Thyroid gland (tissue), 4 donors: ENCODE data around the gene MORN4. TPM values are rescaled to one million over a fixed set of nuclear protein-coding genes. Genes with fewer than 3 reads are reported as not detected.

Source experiments
- DNase-seq, 2 donors: peaks; one replicate each; pipeline ENCODE4 v3.0.0-alpha.2; 2019
- H3K27ac ChIP-seq, 3 donors: fragments of 200-600 bp; sonication (generic); 1 replicate in 2 of 3; 2 replicates in 1 of 3; pipeline ENCODE4 v1.5.1; 2016 to 2019; ENCODE audit warnings: mild to moderate bottlenecking in 1 of 3, moderate library complexity in 1 of 3
- H3K27me3 ChIP-seq: fragments of 200-600 bp; sonication (generic); one replicate; pipeline ENCODE4 v1.5.1; 2019
- H3K36me3 ChIP-seq, 2 donors: fragments of 200-600 bp; sonication (generic); one replicate each; pipeline ENCODE4 v1.5.1; 2016 to 2019
- H3K4me1 ChIP-seq, 2 donors: fragments of 200-600 bp; sonication (generic); one replicate each; pipeline ENCODE4 v1.5.1; 2017 to 2019
- H3K4me3 ChIP-seq, 3 donors: fragments of 200-600 bp; sonication (generic); replicated peaks in 1 of 3; 1 replicate in 2 of 3; 2 replicates in 1 of 3; pipeline ENCODE4 v1.5.1; 2016; ENCODE audit warnings: mild to moderate bottlenecking in 1 of 3
- H3K9me3 ChIP-seq: fragments of 200-600 bp; sonication (generic); one replicate; pipeline ENCODE4 v1.5.1; 2017
- POLR2A ChIP-seq, 2 donors: fragments of 450-650 bp; IDR thresholded peaks; one replicate each; pipeline ENCODE4 v1.6.1; 2017; ENCODE audit warnings: antibody characterized with exemption in 2 of 2, mild to moderate bottlenecking in 2 of 2, moderate library complexity in 1 of 2
- whole genome bisulfite sequencing, 2 donors: methylation state at CpG; one replicate each; pipeline ENCODE4 v1.1.5; 2017; 5-methylcytosine and 5-hydroxymethylcytosine counted together
- intact Hi-C: fragments of 100-400 bp; cut with DNase I; formaldehyde crosslinking; loops from one replicate; pipeline ENCODE4 v1.15.1; 2023
- total RNA-seq, 4 donors: library from RNA; depleted of rRNA; stranded (reverse); fragments of >200 nt; gene quantifications; one replicate each; pipeline ENCODE4 v1.2.3, GENCODE V29; 2016
- TF ChIP-seq, protein P1 (sequence below), 6 experiments: fragments of 200-600 bp in 3 of 6; fragments of 450-650 bp in 3 of 6; sonication (generic) in 3 of 6; IDR thresholded peaks; one replicate each; pipeline ENCODE4 v1.5.1; 2016 to 2019; ENCODE audit warnings: antibody characterized with exemption in 6 of 6, mild to moderate bottlenecking in 2 of 6, inconsistent platforms in 1 of 6, moderate library complexity in 1 of 6

MORN4 gene
- total RNA-seq, 4 donors from 2014 or later, result 4.6 to 18.9 (median 9.7) TPM

DNA sequence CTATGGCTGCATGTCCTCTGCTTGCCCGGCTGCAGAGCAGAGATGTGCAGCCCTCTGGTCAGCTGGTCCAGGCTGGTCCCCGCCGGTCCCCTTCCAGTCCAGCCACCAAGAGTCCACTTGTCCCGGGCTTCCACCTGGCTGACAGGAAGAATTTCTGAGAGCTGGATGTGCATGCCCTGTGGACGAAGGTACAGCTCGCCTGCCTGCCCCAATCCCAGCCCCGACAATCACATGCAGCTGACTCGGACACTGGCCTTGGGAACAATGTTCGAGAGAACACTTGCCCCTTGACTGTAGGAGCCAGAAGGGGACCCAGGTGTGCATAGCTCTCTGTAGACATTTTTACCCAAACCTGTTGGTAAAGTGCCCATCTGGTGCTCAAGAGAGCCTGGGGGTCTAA, 41.9 kb upstream of the MORN4 start:
- Histone ChIP-seq H3K27me3 (no peaks in the 10 kb centered on the region), H3K36me3 (peaks cover 27 to 36% of the 10 kb centered on the region in 2 donors), H3K27ac (no peak overlapping the region), H3K4me1 (no peaks in the 10 kb centered on the region), H3K4me3 (no peak overlapping the region), H3K9me3 (no peaks in the 10 kb centered on the region)
- no peak for DNase-seq
- 90 to 92% methylated on average over 6 of the region's 9 CpGs for WGBS, 2 donors
- intact Hi-C loops, result loop anchor here (10.0 kb wide), 1 partner anchor 60 kb away; the partner anchor contains the start of gene ZFYVE27
- no peak for TF ChIP-seq POLR2A (IDR thresholded peaks at IDR 0.05)
- TF ChIP-seq, protein P1, sequence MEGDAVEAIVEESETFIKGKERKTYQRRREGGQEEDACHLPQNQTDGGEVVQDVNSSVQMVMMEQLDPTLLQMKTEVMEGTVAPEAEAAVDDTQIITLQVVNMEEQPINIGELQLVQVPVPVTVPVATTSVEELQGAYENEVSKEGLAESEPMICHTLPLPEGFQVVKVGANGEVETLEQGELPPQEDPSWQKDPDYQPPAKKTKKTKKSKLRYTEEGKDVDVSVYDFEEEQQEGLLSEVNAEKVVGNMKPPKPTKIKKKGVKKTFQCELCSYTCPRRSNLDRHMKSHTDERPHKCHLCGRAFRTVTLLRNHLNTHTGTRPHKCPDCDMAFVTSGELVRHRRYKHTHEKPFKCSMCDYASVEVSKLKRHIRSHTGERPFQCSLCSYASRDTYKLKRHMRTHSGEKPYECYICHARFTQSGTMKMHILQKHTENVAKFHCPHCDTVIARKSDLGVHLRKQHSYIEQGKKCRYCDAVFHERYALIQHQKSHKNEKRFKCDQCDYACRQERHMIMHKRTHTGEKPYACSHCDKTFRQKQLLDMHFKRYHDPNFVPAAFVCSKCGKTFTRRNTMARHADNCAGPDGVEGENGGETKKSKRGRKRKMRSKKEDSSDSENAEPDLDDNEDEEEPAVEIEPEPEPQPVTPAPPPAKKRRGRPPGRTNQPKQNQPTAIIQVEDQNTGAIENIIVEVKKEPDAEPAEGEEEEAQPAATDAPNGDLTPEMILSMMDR (IDR thresholded peaks at IDR 0.05), result no peak

GRCh38 chr10:97673736-97674525, 40.6 kb upstream of the MORN4 start:
- TF ChIP-seq POLR2A (IDR thresholded peaks at IDR 0.05), result no peak
- TF ChIP-seq, protein P1 (IDR thresholded peaks at IDR 0.05), result no peak
- DNase-seq, result no peak
- Histone ChIP-seq H3K9me3 (no peaks in the 10 kb centered on the region), H3K4me1 (no peaks in the 10 kb centered on the region), H3K27me3 (no peaks in the 10 kb centered on the region), H3K36me3 (peaks cover 30 to 34% of the 10 kb centered on the region in 2 donors), H3K27ac (no peak overlapping the region), H3K4me3 (no peak overlapping the region)
- intact Hi-C loops, result loop anchor here (10.0 kb wide), 1 partner anchor 61 kb away; the partner anchor contains the start of gene ZFYVE27
- 84 to 88% methylated on average over 8 of the region's 8 CpGs for WGBS, 2 donors

DNA sequence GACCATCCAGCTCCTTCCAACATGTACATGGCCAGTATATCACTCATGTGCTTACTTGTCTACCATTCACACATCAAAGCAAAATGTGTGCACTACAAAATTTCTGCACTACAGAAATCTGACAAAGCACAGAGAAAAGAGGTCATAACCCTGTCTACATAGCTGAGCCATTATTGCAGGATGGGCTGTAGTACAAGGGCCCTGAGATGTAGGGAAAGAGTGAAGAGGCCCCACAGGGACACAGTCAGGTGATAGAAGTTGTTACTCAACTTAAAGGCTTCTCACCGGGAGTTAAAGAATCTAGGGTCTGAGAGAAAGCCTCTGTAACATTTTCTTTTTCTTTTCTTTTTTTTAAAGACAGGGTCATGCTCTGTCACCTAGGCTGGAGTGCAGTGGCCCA, 36.3 kb upstream of the MORN4 start:
- WGBS, 2 donors, result 82 to 85% methylated on average over 1 of the region's 1 CpG
- Histone ChIP-seq H3K36me3 (peaks cover 42% of the 10 kb centered on the region in 2 donors), H3K4me3 (no peak overlapping the region), H3K9me3 (no peaks in the 10 kb centered on the region), H3K4me1 (peaks cover 0 to under 1% of the 10 kb centered on the region in 2 donors), H3K27ac (no peak overlapping the region), H3K27me3 (no peaks in the 10 kb centered on the region)
- no peak for DNase-seq
- TF ChIP-seq, protein P1 (IDR thresholded peaks at IDR 0.05), result no peak
- TF ChIP-seq POLR2A (IDR thresholded peaks at IDR 0.05), result no peak
- intact Hi-C loops, result no loop called here

- 79 to 94% methylated on average over 6 of the region's 6 CpGs for WGBS, 2 donors
- Histone ChIP-seq H3K4me1 (peaks cover 4 to 5% of the 10 kb centered on the region in 2 donors), H3K4me3 (no peak overlapping the region), H3K9me3 (no peaks in the 10 kb centered on the region), H3K27me3 (no peaks in the 10 kb centered on the region), H3K36me3 (peaks cover 35 to 37% of the 10 kb centered on the region in 2 donors), H3K27ac (no peak overlapping the region)
- DNase-seq, result no peak
- intact Hi-C loops, result no loop called here
- TF ChIP-seq POLR2A (IDR thresholded peaks at IDR 0.05), result no peak
- TF ChIP-seq, protein P1 (IDR thresholded peaks at IDR 0.05), result no peak
Measured at GRCh38 chr10:97667463-97667862, 34.2 kb upstream of the MORN4 start.

DNA sequence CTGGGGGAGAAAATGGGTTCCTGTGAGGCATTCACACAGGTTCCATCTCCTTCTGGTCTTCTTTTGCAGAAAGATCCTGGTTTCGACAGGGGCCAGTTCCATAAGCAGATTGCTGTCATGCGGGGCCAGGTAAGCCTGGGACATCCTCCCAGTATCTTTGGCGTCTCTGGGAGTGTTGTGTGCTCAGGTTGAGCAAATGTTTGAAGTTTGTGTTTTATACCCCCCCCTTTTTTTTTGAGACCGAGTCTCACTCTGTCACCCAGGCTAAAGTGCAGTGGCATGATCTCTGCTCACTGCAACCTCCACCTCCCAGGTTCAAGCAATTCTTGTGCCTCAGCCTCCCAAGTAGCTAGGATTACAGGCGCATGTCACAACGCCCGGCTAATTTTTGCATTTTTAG, 33.7 kb upstream of the MORN4 start:
- TF ChIP-seq, protein P1 (IDR thresholded peaks at IDR 0.05), result no peak
- no peak for TF ChIP-seq POLR2A (IDR thresholded peaks at IDR 0.05)

More for the DNA sequence above, 33.7 kb upstream of the MORN4 start:
- Histone ChIP-seq H3K4me3 (no peak overlapping the region), H3K36me3 (peaks cover 35 to 37% of the 10 kb centered on the region in 2 donors), H3K27ac (no peak overlapping the region), H3K4me1 (peaks cover 4 to 5% of the 10 kb centered on the region in 2 donors), H3K9me3 (no peaks in the 10 kb centered on the region), H3K27me3 (no peaks in the 10 kb centered on the region)
- no peak for DNase-seq
- intact Hi-C loops, result no loop called here
- 95 to 96% methylated on average over 7 of the region's 7 CpGs for WGBS, 2 donors
